H1 (cell line): ENCODE data around the gene EXOC6.

Source experiments
- POLR2AphosphoS5 ChIP-seq: IDR thresholded peaks from 2 replicates; pipeline ENCODE4 v1.6.1; 2011; ENCODE audit warnings: low read depth, low read length
- TF ChIP-seq, protein P1 (sequence below), 3 experiments: IDR thresholded peaks; 1 replicate in 2 of 3; 2 replicates in 1 of 3; pipeline versions ENCODE4 v1.5.1 to v1.6.1; 2011; ENCODE audit warnings: low read length in 3 of 3, mild to moderate bottlenecking in 3 of 3, inconsistent platforms in 2 of 3, low read depth in 1 of 3, moderate library complexity in 1 of 3; ENCODE audit not compliant: insufficient read depth in 1 of 3; ENCODE audit errors: control extremely low read depth in 1 of 3
- TF ChIP-seq, protein P2 (sequence below): fragments of 300-600 bp; sonication (generic); IDR thresholded peaks from 2 replicates; pipeline ENCODE4 v1.7.1; 2012; ENCODE audit warnings: low read length, moderate library complexity, mild to moderate bottlenecking, inconsistent platforms; ENCODE audit not compliant: insufficient replicate concordance

DNA sequence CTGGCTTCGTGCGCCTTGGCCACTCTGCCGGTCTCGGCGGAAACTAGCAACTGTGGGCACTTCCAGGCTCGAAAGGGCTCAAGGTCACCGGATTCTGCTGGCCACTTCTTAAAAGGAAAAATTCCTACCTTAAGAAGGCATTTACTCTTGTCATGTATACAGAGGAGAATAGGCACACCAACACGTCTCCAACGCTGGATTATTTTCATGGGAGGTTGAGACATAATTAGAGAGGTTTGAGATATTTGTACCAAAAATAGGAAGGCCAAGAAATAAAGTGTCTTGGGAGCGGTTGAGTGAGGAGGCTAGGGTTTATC, 220.9 kb downstream of the EXOC6 start:
- no peak for TF ChIP-seq POLR2AphosphoS5
- TF ChIP-seq, protein P1, sequence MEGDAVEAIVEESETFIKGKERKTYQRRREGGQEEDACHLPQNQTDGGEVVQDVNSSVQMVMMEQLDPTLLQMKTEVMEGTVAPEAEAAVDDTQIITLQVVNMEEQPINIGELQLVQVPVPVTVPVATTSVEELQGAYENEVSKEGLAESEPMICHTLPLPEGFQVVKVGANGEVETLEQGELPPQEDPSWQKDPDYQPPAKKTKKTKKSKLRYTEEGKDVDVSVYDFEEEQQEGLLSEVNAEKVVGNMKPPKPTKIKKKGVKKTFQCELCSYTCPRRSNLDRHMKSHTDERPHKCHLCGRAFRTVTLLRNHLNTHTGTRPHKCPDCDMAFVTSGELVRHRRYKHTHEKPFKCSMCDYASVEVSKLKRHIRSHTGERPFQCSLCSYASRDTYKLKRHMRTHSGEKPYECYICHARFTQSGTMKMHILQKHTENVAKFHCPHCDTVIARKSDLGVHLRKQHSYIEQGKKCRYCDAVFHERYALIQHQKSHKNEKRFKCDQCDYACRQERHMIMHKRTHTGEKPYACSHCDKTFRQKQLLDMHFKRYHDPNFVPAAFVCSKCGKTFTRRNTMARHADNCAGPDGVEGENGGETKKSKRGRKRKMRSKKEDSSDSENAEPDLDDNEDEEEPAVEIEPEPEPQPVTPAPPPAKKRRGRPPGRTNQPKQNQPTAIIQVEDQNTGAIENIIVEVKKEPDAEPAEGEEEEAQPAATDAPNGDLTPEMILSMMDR (IDR thresholded peaks at IDR 0.05; ENCODE audit: control extremely low read depth in 1 of 3, insufficient read depth in 1 of 3, low read depth in 1 of 3, low read length in 3 of 3) = no peak
- TF ChIP-seq, protein P2, sequence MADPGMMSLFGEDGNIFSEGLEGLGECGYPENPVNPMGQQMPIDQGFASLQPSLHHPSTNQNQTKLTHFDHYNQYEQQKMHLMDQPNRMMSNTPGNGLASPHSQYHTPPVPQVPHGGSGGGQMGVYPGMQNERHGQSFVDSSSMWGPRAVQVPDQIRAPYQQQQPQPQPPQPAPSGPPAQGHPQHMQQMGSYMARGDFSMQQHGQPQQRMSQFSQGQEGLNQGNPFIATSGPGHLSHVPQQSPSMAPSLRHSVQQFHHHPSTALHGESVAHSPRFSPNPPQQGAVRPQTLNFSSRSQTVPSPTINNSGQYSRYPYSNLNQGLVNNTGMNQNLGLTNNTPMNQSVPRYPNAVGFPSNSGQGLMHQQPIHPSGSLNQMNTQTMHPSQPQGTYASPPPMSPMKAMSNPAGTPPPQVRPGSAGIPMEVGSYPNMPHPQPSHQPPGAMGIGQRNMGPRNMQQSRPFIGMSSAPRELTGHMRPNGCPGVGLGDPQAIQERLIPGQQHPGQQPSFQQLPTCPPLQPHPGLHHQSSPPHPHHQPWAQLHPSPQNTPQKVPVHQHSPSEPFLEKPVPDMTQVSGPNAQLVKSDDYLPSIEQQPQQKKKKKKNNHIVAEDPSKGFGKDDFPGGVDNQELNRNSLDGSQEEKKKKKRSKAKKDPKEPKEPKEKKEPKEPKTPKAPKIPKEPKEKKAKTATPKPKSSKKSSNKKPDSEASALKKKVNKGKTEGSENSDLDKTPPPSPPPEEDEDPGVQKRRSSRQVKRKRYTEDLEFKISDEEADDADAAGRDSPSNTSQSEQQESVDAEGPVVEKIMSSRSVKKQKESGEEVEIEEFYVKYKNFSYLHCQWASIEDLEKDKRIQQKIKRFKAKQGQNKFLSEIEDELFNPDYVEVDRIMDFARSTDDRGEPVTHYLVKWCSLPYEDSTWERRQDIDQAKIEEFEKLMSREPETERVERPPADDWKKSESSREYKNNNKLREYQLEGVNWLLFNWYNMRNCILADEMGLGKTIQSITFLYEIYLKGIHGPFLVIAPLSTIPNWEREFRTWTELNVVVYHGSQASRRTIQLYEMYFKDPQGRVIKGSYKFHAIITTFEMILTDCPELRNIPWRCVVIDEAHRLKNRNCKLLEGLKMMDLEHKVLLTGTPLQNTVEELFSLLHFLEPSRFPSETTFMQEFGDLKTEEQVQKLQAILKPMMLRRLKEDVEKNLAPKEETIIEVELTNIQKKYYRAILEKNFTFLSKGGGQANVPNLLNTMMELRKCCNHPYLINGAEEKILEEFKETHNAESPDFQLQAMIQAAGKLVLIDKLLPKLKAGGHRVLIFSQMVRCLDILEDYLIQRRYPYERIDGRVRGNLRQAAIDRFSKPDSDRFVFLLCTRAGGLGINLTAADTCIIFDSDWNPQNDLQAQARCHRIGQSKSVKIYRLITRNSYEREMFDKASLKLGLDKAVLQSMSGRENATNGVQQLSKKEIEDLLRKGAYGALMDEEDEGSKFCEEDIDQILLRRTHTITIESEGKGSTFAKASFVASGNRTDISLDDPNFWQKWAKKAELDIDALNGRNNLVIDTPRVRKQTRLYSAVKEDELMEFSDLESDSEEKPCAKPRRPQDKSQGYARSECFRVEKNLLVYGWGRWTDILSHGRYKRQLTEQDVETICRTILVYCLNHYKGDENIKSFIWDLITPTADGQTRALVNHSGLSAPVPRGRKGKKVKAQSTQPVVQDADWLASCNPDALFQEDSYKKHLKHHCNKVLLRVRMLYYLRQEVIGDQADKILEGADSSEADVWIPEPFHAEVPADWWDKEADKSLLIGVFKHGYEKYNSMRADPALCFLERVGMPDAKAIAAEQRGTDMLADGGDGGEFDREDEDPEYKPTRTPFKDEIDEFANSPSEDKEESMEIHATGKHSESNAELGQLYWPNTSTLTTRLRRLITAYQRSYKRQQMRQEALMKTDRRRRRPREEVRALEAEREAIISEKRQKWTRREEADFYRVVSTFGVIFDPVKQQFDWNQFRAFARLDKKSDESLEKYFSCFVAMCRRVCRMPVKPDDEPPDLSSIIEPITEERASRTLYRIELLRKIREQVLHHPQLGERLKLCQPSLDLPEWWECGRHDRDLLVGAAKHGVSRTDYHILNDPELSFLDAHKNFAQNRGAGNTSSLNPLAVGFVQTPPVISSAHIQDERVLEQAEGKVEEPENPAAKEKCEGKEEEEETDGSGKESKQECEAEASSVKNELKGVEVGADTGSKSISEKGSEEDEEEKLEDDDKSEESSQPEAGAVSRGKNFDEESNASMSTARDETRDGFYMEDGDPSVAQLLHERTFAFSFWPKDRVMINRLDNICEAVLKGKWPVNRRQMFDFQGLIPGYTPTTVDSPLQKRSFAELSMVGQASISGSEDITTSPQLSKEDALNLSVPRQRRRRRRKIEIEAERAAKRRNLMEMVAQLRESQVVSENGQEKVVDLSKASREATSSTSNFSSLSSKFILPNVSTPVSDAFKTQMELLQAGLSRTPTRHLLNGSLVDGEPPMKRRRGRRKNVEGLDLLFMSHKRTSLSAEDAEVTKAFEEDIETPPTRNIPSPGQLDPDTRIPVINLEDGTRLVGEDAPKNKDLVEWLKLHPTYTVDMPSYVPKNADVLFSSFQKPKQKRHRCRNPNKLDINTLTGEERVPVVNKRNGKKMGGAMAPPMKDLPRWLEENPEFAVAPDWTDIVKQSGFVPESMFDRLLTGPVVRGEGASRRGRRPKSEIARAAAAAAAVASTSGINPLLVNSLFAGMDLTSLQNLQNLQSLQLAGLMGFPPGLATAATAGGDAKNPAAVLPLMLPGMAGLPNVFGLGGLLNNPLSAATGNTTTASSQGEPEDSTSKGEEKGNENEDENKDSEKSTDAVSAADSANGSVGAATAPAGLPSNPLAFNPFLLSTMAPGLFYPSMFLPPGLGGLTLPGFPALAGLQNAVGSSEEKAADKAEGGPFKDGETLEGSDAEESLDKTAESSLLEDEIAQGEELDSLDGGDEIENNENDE = no peak
